ENCODE measurements around the gene IER5.

The IER5 gene

GRCh38 chr1:181076852-181077251, 11.6 kb upstream of the IER5 start:
- DNase-seq (ENCODE audit: low read depth, low spot score), result no peak
- in situ Hi-C loops (cut with HindIII; ENCODE audit: low sequenced_read_pairs), result no loop called here
- H3K4me3 ChIP-seq (ENCODE audit: low read depth, low read length), result no peak overlapping the region
- TF ChIP-seq CTCF (IDR thresholded peaks at IDR 0.05; ENCODE audit: low read depth, low read length), result no peak

- no peak for TF ChIP-seq CTCF (IDR thresholded peaks at IDR 0.05; ENCODE audit: low read depth, low read length)
- peak; percentile 31 for DNase-seq (ENCODE audit: low read depth, low spot score)
- in situ Hi-C loops (cut with HindIII; ENCODE audit: low sequenced_read_pairs), result no loop called here
Observed at GRCh38 chr1:181077576-181078242, 10.8 kb upstream of the IER5 start.

GRCh38 chr1:181079382-181079781, 9.1 kb upstream of the IER5 start:
- no peak for DNase-seq (ENCODE audit: low read depth, low spot score)
- no peak overlapping the region for H3K4me3 ChIP-seq (ENCODE audit: low read depth, low read length)
- no peak for TF ChIP-seq CTCF (IDR thresholded peaks at IDR 0.05; ENCODE audit: low read depth, low read length)
- in situ Hi-C loops (cut with HindIII; ENCODE audit: low sequenced_read_pairs), result no loop called here

More at GRCh38 chr1:181077576-181078242, 10.8 kb upstream of the IER5 start:
- no peak overlapping the region for H3K4me3 ChIP-seq (ENCODE audit: low read depth, low read length)

- no peak for TF ChIP-seq CTCF (IDR thresholded peaks at IDR 0.05; ENCODE audit: low read depth, low read length)
- no peak for DNase-seq (ENCODE audit: low read depth, low spot score)
- in situ Hi-C loops (cut with HindIII; ENCODE audit: low sequenced_read_pairs), result no loop called here
- H3K4me3 ChIP-seq (ENCODE audit: low read depth, low read length), result no peak overlapping the region
Observed at GRCh38 chr1:181079920-181080319, 8.6 kb upstream of the IER5 start.

- DNase-seq (ENCODE audit: low read depth, low spot score), result no peak
- no peak overlapping the region for H3K4me3 ChIP-seq (ENCODE audit: low read depth, low read length)
- TF ChIP-seq CTCF (IDR thresholded peaks at IDR 0.05; ENCODE audit: low read depth, low read length), result no peak
- in situ Hi-C loops (cut with HindIII; ENCODE audit: low sequenced_read_pairs), result no loop called here
Observed at GRCh38 chr1:181080556-181080955, 7.9 kb upstream of the IER5 start.

GRCh38 chr1:181081395-181081794, 7.1 kb upstream of the IER5 start:
- no peak for DNase-seq (ENCODE audit: low read depth, low spot score)
- no peak for TF ChIP-seq CTCF (IDR thresholded peaks at IDR 0.05; ENCODE audit: low read depth, low read length)
- in situ Hi-C loops (cut with HindIII; ENCODE audit: low sequenced_read_pairs), result no loop called here
- H3K4me3 ChIP-seq (ENCODE audit: low read depth, low read length), result no peak overlapping the region

All from astrocyte of the spinal cord (primary cell).